PFSK-1 (cell line): ENCODE measurements around the gene PRSS16.

Experiments
- FOXP2 ChIP-seq: optimal IDR thresholded peaks from 2 replicates; pipeline ENCODE3; 2011; ENCODE audit warnings: borderline replicate concordance, control low read depth, inconsistent platforms; ENCODE audit not compliant: insufficient read depth; ENCODE audit errors: extremely low read length, extremely low read depth
- POLR2AphosphoS5 ChIP-seq: IDR thresholded peaks from 2 replicates; pipeline ENCODE4 v1.6.1; 2012; ENCODE audit warnings: low read depth, mild to moderate bottlenecking, control low read depth, low read length, moderate library complexity
- REST ChIP-seq, 2 experiments: IDR thresholded peaks; 2 replicates each; pipeline versions ENCODE4 v1.6.1 to v1.8.0; 2011 to 2012; ENCODE audit warnings: low read depth in 2 of 2, low read length in 2 of 2, control low read depth in 1 of 2, inconsistent platforms in 1 of 2, mild to moderate bottlenecking in 1 of 2, moderate library complexity in 1 of 2; ENCODE audit not compliant: insufficient read depth in 1 of 2
- SIN3A ChIP-seq: IDR thresholded peaks from 2 replicates; pipeline ENCODE4 v1.6.1; 2012; ENCODE audit warnings: mild to moderate bottlenecking, low read length, moderate library complexity, borderline replicate concordance; ENCODE audit not compliant: insufficient read depth
- TAF1 ChIP-seq: IDR thresholded peaks from 2 replicates; pipeline ENCODE4 v1.6.1; 2012; ENCODE audit warnings: low read length, control low read depth, borderline replicate concordance; ENCODE audit not compliant: insufficient read depth

The PRSS16 gene

GRCh38 chr6:27255866-27256265, 8.4 kb downstream of the PRSS16 start:
- TF ChIP-seq REST (IDR thresholded peaks at IDR 0.05; ENCODE audit: insufficient read depth in 1 of 2, low read depth in 2 of 2, low read length in 2 of 2) = no peak

GRCh38 chr6:27260369-27260768, 12.9 kb downstream of the PRSS16 start:
- TF ChIP-seq FOXP2 = no peak
- no peak for TF ChIP-seq POLR2AphosphoS5
- TF ChIP-seq TAF1 = no peak
- TF ChIP-seq REST (IDR thresholded peaks at IDR 0.05; ENCODE audit: insufficient read depth in 1 of 2, low read depth in 2 of 2, low read length in 2 of 2) = no peak

- TF ChIP-seq REST (IDR thresholded peaks at IDR 0.05; ENCODE audit: insufficient read depth in 1 of 2, low read depth in 2 of 2, low read length in 2 of 2) (no peak), TAF1 (no peak), SIN3A (no peak), FOXP2 (no peak), POLR2AphosphoS5 (no peak)
Observed at GRCh38 chr6:27260836-27261375, 13.4 kb downstream of the PRSS16 start.

GRCh38 chr6:27263886-27264285, 16.4 kb downstream of the PRSS16 start:
- TF ChIP-seq SIN3A = no peak
- no peak for TF ChIP-seq TAF1
- no peak for TF ChIP-seq POLR2AphosphoS5
- no peak for TF ChIP-seq REST (IDR thresholded peaks at IDR 0.05; ENCODE audit: insufficient read depth in 1 of 2, low read depth in 2 of 2, low read length in 2 of 2)
- no peak for TF ChIP-seq FOXP2

GRCh38 chr6:27267857-27268434, 20.4 kb downstream of the PRSS16 start:
- no peak for TF ChIP-seq FOXP2
